Left forelimb (tissue), 1 donor: ENCODE data around the gene NDST3.

Source experiments
- DNase-seq: peaks from one replicate; pipeline ENCODE4 v3.0.0-alpha.2; 2018; ENCODE audit warnings: low spot score

Gene NDST3

DNA sequence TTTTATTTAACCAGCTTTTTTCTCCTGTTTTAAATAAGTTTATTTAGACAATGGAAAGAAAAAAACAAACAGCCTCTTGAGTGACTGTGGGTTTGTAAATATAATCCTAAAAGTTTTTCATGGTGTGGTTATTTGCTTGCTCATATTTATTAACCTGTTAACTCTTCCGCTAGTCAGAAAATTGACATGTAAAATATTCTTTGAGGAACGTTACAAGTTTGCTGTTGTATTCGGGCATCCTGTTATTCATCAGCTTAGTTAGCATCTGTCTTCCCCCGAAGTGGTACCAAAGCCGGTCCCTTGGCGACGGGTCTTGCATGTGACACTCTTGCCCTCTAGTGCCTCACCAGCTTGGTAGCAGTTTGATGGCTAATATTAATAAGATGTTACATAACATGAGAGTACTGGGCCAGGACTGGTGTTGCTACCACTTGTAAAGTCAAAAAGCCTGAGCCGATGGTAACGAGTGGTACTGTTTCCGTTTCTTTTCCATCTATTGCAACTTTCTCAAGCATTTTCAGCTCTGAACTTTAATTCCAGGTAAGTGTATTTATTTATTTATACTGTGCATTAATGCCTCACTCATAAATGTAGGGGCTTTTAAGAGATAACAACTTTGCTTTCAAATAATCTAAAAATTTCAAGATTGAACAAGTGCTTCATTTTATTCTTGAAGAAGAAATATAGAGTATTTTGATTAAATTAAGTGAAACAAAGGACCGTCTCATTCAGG lies at the start of gene NDST3:
TSS of gene NDST3 (plus strand) at position 434 of the 733 bp plus-strand sequence. CDS start 19,425 bp downstream, outside the sequence.
- DNase-seq: no peak

DNA sequence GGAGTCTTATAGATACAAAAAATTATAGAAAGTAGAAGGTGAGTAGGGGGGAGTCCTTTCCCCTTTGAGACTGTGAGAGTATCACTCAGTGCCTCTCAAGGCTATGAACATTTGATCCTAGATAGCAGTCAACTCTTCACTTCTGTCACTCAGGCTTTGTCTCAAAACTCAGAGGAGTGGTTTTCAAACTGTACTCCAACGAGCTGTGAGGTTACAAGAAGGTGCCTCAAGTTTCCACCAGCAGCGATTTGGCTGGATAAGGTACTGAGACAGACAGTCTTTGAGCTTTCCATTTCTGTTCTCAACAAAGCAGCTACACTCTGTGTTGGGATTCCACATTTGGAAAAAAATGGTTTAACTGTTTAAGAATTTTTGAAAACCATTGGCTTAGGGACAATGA lies 48.0 kb upstream of the NDST3 start:
- DNase-seq: no peak

DNA sequence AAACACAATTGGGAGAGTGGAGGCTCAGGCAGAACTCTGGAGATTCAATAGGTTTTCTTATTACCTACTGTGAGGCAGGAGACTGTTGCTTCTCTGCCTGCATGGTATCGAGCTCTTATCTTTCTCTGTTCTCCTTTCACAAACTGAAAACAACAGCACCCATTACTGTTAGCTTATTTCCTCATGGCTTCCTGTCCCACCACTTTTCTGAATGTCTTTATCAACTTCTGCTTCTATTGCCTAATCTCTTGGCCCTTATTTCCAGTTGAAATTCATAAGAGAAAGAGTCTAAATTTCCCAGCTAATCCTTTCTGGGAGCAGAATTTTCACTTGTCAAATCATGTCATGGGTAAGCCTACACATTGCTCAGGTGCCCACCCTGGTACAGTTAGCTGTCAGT lies 46.8 kb upstream of the NDST3 start:
- DNase-seq: no peak

- DNase-seq: no peak
These were observed 37.4 kb upstream of the NDST3 start for GRCh38 chr4:117996891-117997290.

DNA sequence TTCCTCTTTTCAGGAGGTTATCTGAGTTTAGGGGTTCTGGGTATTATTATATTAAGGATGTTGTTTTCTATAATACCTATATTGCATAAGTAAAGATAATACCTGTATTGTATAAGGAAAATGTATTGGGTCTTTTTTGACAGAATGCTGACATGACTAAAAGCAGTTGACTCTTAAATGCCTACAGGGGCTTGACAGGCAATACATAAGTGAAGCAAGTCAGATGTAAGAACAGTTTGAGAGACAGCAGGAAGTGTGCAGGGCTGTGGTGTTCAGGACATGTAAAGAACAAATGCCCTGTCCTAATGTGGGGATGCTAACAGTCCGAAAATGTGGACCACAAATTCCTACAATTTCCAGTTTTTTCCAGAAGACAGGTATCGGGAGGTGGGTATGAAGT lies 30.2 kb upstream of the NDST3 start:
- no peak for DNase-seq

DNA sequence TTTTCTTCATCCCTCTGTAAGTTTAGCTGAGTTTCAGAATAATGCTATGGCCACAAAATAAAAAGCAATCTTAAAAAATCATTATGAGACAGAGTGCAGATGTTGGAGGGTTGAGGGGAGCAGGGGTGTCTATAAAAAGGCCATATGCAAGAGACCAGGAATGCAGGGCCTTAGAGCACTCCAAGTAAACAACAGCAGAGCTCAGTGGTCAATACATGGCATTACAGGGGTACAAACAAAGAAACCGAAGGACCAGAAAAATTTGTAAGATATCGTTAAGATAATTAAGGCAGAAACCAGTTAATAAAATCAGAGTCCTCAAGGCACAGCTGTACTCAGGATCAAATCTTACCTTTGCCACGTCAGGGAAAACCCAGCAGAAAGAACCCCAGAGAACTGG lies 28.4 kb upstream of the NDST3 start:
- no peak for DNase-seq

DNA sequence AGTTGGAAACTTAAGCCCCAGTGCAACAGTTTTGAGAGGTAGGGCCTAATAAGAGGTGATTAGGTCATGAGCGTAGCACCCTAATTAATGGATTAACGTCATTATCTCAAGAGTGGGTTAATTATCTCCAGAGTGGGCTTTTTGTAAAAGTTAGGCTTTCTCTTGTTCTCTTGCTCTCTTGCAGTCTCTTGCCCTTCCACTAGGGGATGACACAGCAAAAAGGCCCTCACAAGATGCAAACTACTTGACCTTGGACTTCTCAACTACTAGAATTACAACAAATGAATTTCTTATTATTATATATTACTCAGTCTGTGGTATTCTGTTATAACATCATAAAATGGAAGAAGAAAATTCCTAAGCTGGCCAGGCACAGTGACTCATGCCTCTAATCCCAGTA lies 22.1 kb upstream of the NDST3 start:
- DNase-seq: no peak

DNA sequence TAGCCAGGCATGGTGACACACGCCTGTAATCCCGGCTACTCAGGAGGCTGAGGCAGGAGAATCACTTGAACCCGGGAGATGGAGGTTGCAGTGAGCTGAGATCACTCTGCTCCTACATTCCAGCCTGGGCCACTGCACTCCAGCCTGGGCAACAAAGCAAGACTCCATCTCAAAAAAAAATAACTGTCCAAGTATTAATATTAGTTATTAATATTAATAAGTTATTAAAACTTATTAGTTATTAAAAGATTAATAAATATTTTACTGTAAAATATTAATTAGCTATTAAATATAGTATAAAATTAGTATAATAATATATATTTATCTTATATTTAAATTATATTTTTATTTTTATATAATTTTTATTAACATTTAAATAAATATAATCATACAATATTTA lies 19.5 kb upstream of the NDST3 start:
- no peak for DNase-seq

GRCh38 chr4:118018381-118019145 lies 15.7 kb upstream of the NDST3 start:
- no peak for DNase-seq

DNA sequence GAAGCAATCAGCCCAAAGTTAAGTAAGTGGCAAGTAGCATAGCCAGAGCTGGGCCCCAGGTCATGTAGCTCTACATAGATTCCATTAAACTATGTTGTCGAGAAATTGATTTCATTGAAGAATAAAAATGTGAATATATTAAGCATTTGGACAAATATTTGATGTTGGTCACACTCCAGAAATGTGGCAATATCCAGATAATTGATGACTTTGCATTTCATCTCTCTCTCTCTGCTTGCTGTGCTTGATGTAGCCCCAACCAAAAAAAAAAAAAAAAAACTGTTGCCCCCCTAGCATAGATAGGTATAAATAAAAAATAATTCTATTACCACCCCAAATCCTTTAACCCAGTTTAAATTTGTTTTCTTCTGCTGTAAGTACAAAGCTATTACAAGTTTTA lies 7.5 kb upstream of the NDST3 start:
- DNase-seq: no peak

GRCh38 chr4:118029224-118029623 lies 5.1 kb upstream of the NDST3 start:
- no peak for DNase-seq

GRCh38 chr4:118032691-118033090 lies 1.6 kb upstream of the NDST3 start:
- no peak for DNase-seq

DNA sequence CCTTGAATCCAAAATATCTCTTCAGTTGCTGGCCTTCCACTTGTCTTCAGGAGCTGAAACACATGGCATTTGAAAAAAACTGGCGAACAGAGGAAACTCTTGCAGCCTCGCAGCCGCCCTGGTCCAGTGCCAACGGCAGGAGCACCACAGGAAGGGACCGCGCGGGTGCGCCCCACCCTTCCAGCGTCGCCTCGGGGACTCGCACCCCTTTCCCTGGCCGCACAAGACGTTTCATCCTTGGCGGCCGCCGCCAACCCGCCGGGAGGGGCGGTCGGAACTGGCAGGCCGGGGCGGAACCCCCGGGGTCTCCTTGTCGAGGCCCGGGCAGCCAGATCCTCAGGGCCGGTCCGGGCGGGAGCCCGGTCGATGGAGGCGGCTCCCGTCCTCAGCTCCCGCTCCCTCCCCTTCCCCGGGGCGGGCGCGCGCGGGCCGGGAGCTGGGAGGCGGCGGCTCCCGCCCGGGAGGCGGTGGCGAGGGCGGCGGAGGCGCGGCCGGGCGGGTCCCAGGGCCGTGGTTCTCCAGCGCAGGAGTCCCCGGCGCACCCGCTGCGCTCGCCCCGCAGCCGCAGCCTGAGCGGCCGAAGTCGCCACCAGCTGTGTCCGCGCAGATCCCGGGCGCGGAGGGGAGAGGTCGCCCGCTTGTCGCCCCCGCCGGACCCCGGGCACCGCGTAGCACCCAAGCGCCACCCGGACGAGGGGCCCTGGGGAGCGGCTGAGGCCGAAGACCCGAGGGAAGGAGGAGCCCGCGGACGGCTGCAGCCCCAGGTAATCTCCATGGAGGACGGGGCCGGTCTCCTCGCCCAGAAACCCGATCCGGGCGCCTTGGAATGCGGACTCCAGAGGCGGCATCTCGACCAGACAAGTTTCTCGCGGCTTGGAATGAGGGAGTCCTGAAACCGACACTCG lies 886 bp upstream of the NDST3 start:
- DNase-seq: peak; percentile 73

- DNase-seq: no peak
These were observed 1.0 kb downstream of the NDST3 start for GRCh38 chr4:118035309-118035708.

DNA sequence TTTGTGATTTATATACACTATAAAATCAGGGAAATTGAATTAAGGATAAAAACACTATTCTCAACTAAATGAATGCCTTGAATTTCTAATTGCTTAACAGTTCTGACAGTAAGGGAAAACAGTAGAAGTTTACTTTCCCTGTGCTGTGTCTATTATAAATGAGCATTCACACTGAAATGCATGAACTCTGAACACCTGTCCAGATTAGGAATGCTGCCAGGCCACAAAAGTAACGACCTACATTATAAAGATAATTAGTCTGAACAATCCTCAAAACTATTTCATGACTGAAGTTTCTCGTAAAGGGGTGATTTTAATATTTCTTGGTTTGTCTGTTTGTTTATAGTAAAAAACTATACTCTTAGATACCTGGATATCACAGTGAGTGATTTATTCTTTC lies 2.0 kb downstream of the NDST3 start:
- no peak for DNase-seq

DNA sequence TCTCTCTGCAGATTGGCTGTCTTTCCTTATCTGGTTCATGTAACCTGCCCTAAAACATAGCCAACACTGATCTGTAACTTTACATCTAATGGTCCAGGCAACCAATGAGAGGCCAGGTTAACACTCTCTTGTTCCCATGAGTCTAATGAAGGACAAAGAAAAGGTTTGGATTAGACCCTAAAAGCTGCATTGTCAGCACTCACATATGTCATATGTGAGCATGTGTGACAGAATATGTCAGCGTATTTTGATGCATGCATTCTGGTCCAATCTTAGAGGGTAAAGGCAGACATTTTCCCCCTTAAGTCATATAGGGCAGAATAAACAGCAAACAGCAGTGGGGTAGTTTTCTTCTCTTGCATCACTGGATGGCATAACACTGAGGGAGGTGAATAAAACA lies 3.7 kb downstream of the NDST3 start:
- no peak for DNase-seq

GRCh38 chr4:118046323-118046722 lies 12.0 kb downstream of the NDST3 start:
- DNase-seq: no peak

DNA sequence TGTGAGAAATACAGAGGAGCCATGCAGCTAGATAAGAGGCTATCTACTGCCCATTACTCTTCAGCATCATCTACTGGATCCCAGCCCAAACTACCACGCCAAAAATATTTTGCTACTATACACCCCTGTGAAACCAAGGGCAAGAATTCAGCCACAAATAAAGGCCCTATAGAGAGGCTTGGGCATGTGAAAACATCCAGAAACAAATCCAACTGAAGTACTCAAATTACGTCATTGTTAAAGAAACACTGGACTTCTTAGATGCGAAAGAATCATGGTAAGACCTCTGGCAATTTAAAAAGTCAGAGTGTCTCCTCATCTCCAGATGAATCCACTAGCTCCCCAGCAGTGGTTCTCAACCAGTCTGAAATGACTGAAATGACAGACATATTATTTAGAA lies 12.8 kb downstream of the NDST3 start:
- DNase-seq: no peak

DNA sequence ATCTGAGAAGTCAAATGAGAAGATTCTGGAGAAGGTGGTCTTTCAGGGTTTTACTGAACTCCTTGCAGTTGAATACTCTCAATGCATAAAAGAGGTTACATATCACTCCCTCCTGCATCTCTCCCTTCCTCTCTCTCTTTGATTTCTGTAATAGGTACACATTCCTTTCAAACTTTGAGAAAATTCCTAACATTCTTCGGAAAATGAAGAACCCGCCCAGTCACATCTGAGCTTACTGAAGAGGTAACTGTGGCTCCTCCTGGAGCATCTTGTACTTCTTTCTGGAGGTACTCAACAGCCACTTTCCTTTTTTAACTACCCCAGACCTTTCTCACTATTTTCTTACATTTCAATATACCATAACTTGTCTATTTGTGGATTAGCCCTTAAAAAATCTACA lies 24.7 kb downstream of the NDST3 start:
- no peak for DNase-seq

DNA sequence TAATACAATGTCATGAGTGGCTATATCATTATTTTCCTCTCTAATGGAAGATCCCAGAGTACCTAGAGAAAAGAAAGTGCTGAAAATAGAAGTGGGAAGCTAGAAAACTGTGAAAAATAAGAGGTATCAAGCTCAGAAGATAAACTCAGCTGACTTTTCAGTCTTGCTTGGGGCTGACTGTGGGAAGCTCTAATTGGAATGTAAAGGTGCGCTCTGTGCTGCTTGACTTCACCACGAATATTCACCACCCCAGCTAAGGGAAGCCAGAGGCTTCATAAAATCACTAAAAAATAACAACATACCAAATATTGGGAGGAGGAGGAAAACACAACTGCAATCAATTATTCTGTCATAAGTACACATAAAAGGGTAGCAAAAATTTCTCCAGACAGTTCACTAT lies 25.1 kb downstream of the NDST3 start:
- no peak for DNase-seq

DNA sequence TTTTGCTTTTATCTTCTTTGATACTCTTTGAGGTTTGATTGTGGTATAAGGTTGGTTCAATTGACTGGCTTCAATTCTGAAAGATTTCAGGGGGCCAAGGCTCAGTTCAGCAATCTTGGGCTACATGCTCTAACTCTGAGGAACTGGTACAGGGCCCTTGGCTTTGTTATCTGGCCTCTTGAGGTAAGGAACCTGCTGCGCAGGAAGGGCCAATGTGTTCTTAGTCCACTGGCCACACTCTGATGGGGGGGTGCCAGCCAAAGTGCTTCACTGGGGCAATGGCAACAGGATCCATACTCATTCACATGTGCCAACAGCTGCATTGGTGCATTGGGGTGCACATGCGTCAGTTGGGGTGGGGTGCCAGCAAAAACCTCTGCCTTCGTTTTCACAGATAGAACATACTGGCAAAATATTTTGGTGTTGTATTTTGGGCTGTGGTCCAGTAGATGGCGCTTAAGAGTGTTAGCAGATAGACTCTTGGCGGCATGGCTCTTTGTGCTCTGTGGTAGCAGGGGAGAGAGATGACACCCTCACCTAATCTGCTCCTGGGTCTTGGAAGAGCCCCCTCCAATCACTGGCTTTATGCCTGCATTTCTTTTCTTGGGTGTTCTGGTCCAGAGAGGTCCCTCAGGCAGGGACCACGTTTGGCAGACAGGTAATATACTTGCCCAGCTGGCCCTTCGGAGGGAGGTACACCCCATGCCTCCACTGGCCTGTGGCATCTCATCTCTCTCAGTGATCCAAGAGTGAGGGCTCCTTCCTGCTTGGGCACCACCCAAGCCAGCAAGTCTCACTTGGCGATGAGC lies 42.9 kb downstream of the NDST3 start:
- no peak for DNase-seq

GRCh38 chr4:118077767-118078105 lies 43.5 kb downstream of the NDST3 start:
- DNase-seq: no peak
